Activated CD4-positive, alpha-beta memory T cell treated with anti-CD3 and anti-CD28 coated beads for 36 hours (primary cell): ENCODE results near the gene PRODH2. TPM values are rescaled to one million over a fixed set of nuclear protein-coding genes. Genes with fewer than 3 reads are reported as not detected.
A peak's percentile ranks its signal among the peaks of the same experiment; 100 is the strongest.
"Not testable (repeated sequence)": the region's sequence is repeated elsewhere in the genome, so short reads cannot be mapped to it uniquely, and the experiment has no call there.

Source experiments
- CTCF ChIA-PET: fragments of 350-600 bp; sonication (Branson Sonifier 250); formaldehyde crosslinking; loops from one replicate; lab custom pipeline; 2021; ENCODE audit warnings: antibody characterized with exemption, inconsistent platforms; lab: Charles Lee
- POLR2A ChIA-PET: fragments of 350-600 bp; sonication (Branson Sonifier 250); formaldehyde crosslinking; loops from one replicate; lab custom pipeline; 2021; ENCODE audit warnings: antibody characterized with exemption; lab: Charles Lee
- DNase-seq: peaks from one replicate; pipeline ENCODE4 v3.0.0-alpha.2; 2020
- H3K27ac Mint-ChIP-seq: one replicate; pipeline ENCODE4 v1.8.0; 2021; ENCODE audit warnings: mixed read lengths
- H3K27me3 Mint-ChIP-seq: one replicate; pipeline ENCODE4 v1.8.0; 2021; ENCODE audit warnings: mixed read lengths
- H3K36me3 Mint-ChIP-seq: one replicate; pipeline ENCODE4 v1.8.0; 2021; ENCODE audit warnings: mixed read lengths
- H3K4me1 Mint-ChIP-seq: one replicate; pipeline ENCODE4 v1.8.0; 2021; ENCODE audit warnings: low read depth, mixed read lengths
- H3K4me3 Mint-ChIP-seq: one replicate; pipeline ENCODE4 v1.8.0; 2021; ENCODE audit warnings: mild to moderate bottlenecking, mixed read lengths
- H3K9me3 Mint-ChIP-seq: one replicate; pipeline ENCODE4 v1.8.0; 2021; ENCODE audit warnings: mixed read lengths
- intact Hi-C: fragments of 100-400 bp; cut with micrococcal nuclease; formaldehyde crosslinking; loops from one replicate; pipeline ENCODE4 v1.15.1; 2023
- total RNA-seq, 2 experiments: library from RNA; stranded (reverse); gene quantifications; one replicate each; pipeline ENCODE4 v1.2.3, GENCODE V29; 2021

PRODH2 gene
- total RNA-seq, 2 experiments from 2014 or later = not detected

GRCh38 chr19:35848919-35849505 lies 36.4 kb upstream of the PRODH2 start:
- ChIA-PET CTCF (no interaction called here), POLR2A (no interaction called here)
- intact Hi-C loops = no loop called here
- H3K27me3 Mint-ChIP-seq = peaks cover 55% of the 10 kb centered on the region
- no peak for DNase-seq
- no peak overlapping the region for H3K27ac Mint-ChIP-seq
- H3K36me3 Mint-ChIP-seq = no peaks in the 10 kb centered on the region
- H3K4me1 Mint-ChIP-seq = peaks cover 15% of the 10 kb centered on the region
- no peak overlapping the region for H3K4me3 Mint-ChIP-seq
- no peaks in the 10 kb centered on the region for H3K9me3 Mint-ChIP-seq

GRCh38 chr19:35848486-35848885 lies 35.8 kb upstream of the PRODH2 start:
- Mint-ChIP-seq H3K4me3 (no peak overlapping the region), H3K9me3 (no peaks in the 10 kb centered on the region), H3K36me3 (no peaks in the 10 kb centered on the region), H3K27ac (no peak overlapping the region), H3K27me3 (peaks cover 61% of the 10 kb centered on the region), H3K4me1 (peaks cover 15% of the 10 kb centered on the region)
- ChIA-PET CTCF (no interaction called here), POLR2A (no interaction called here)
- no peak for DNase-seq
- intact Hi-C loops = no loop called here

- peaks cover 63% of the 10 kb centered on the region for H3K27me3 Mint-ChIP-seq
These were observed 35.3 kb upstream of the PRODH2 start for GRCh38 chr19:35847911-35848310.

GRCh38 chr19:35846038-35846668 lies 33.5 kb upstream of the PRODH2 start:
- Mint-ChIP-seq H3K4me1 (peaks cover 15% of the 10 kb centered on the region), H3K36me3 (no peaks in the 10 kb centered on the region), H3K4me3 (no peak overlapping the region), H3K9me3 (no peaks in the 10 kb centered on the region), H3K27ac (no peak overlapping the region), H3K27me3 (peaks cover 70% of the 10 kb centered on the region)
- DNase-seq = no peak
- ChIA-PET POLR2A (no interaction called here), CTCF (no interaction called here)
- intact Hi-C loops = no loop called here

More at GRCh38 chr19:35847911-35848310, 35.3 kb upstream of the PRODH2 start:
- no peak for DNase-seq
- Mint-ChIP-seq H3K27ac (no peak overlapping the region), H3K36me3 (no peaks in the 10 kb centered on the region), H3K9me3 (no peaks in the 10 kb centered on the region), H3K4me3 (no peak overlapping the region), H3K4me1 (peaks cover 15% of the 10 kb centered on the region)
- POLR2A ChIA-PET = no interaction called here
- CTCF ChIA-PET = no interaction called here
- intact Hi-C loops = no loop called here

GRCh38 chr19:35845215-35846037 lies 32.8 kb upstream of the PRODH2 start:
- peaks cover 63% of the 10 kb centered on the region for H3K27me3 Mint-ChIP-seq
- peak; percentile 12 for DNase-seq
- ChIA-PET CTCF (no interaction called here), POLR2A (no interaction called here)
- H3K36me3 Mint-ChIP-seq = no peaks in the 10 kb centered on the region
- peak overlapping the region; percentile 40 for H3K4me3 Mint-ChIP-seq
- H3K27ac Mint-ChIP-seq = no peak overlapping the region
- intact Hi-C loops = no loop called here
- peaks cover 15% of the 10 kb centered on the region for H3K4me1 Mint-ChIP-seq
- H3K9me3 Mint-ChIP-seq = no peaks in the 10 kb centered on the region

- Mint-ChIP-seq H3K36me3 (no peaks in the 10 kb centered on the region), H3K27me3 (peaks cover 63% of the 10 kb centered on the region), H3K4me3 (peak overlapping the region; percentile 40), H3K9me3 (no peaks in the 10 kb centered on the region), H3K27ac (no peak overlapping the region), H3K4me1 (peaks cover 15% of the 10 kb centered on the region)
- ChIA-PET POLR2A (no interaction called here), CTCF (no interaction called here)
- intact Hi-C loops = no loop called here
- no peak for DNase-seq
These were observed 32.0 kb upstream of the PRODH2 start for GRCh38 chr19:35844482-35845214.

GRCh38 chr19:35843676-35844481 lies 31.2 kb upstream of the PRODH2 start:
- ChIA-PET POLR2A (no interaction called here), CTCF (no interaction called here)
- Mint-ChIP-seq H3K36me3 (no peaks in the 10 kb centered on the region), H3K4me3 (no peak overlapping the region), H3K27me3 (peaks cover 61% of the 10 kb centered on the region), H3K9me3 (peaks cover 3% of the 10 kb centered on the region), H3K4me1 (peaks cover 15% of the 10 kb centered on the region), H3K27ac (no peak overlapping the region)
- intact Hi-C loops = no loop called here
- DNase-seq = peak; percentile 18

GRCh38 chr19:35842666-35843272 lies 30.1 kb upstream of the PRODH2 start:
- CTCF ChIA-PET = no interaction called here
- Mint-ChIP-seq H3K9me3 (peaks cover 4% of the 10 kb centered on the region), H3K4me3 (no peak overlapping the region), H3K4me1 (peaks cover 15% of the 10 kb centered on the region), H3K27ac (no peak overlapping the region), H3K36me3 (no peaks in the 10 kb centered on the region), H3K27me3 (peaks cover 51% of the 10 kb centered on the region)
- intact Hi-C loops = no loop called here
- POLR2A ChIA-PET = no interaction called here
- DNase-seq = no peak

- ChIA-PET CTCF (no interaction called here), POLR2A (no interaction called here)
- peaks cover 4% of the 10 kb centered on the region for H3K9me3 Mint-ChIP-seq
- intact Hi-C loops = no loop called here
- DNase-seq = no peak
- H3K27me3 Mint-ChIP-seq = peaks cover 50% of the 10 kb centered on the region
- no peaks in the 10 kb centered on the region for H3K36me3 Mint-ChIP-seq
- peaks cover 15% of the 10 kb centered on the region for H3K4me1 Mint-ChIP-seq
- H3K4me3 Mint-ChIP-seq = no peak overlapping the region
- no peak overlapping the region for H3K27ac Mint-ChIP-seq
These were observed 29.4 kb upstream of the PRODH2 start for GRCh38 chr19:35841961-35842595.

- H3K4me3 Mint-ChIP-seq, H3K4me1 Mint-ChIP-seq, POLR2A ChIA-PET, H3K9me3 Mint-ChIP-seq, intact Hi-C loops, CTCF ChIA-PET, DNase-seq, H3K27ac Mint-ChIP-seq, H3K36me3 Mint-ChIP-seq: not testable (repeated sequence)
- H3K27me3 Mint-ChIP-seq = peaks cover 20% of the 10 kb centered on the region
These were observed 23.5 kb upstream of the PRODH2 start for GRCh38 chr19:35836096-35836495.

GRCh38 chr19:35833972-35834371 lies 21.3 kb upstream of the PRODH2 start:
- no peaks in the 10 kb centered on the region for H3K36me3 Mint-ChIP-seq
- peaks cover 23% of the 10 kb centered on the region for H3K27me3 Mint-ChIP-seq
- DNase-seq = no peak
- intact Hi-C loops = no loop called here
- ChIA-PET CTCF (no interaction called here), POLR2A (no interaction called here)
- H3K4me3 Mint-ChIP-seq = no peak overlapping the region
- H3K27ac Mint-ChIP-seq = no peak overlapping the region
- no peaks in the 10 kb centered on the region for H3K4me1 Mint-ChIP-seq
- peaks cover 2% of the 10 kb centered on the region for H3K9me3 Mint-ChIP-seq
